Body of pancreas (tissue), 4 donors: Measurements from ENCODE around the gene REG1A. TPM values are rescaled to one million over a fixed set of nuclear protein-coding genes. Genes with fewer than 3 reads are reported as not detected.

ENCODE experiments used
- ATAC-seq: fragments of 150-250 bp; one replicate; pipeline ENCODE4 v1.9.1; 2016
- DNase-seq, 4 donors: peaks; one replicate each; pipeline ENCODE4 v3.0.0-alpha.2; 2019
- H3K27ac ChIP-seq, 4 donors: fragments of 200-600 bp; sonication (generic); 1 replicate in 3 of 4; 2 replicates in 1 of 4; pipeline versions ENCODE4 v1.5.1 to v1.6.1; 2016 to 2019; ENCODE audit warnings: mild to moderate bottlenecking in 1 of 4, mixed read lengths in 1 of 4, moderate library complexity in 1 of 4
- H3K27me3 ChIP-seq, 2 donors: fragments of 200-600 bp; sonication (generic); one replicate each; pipeline ENCODE4 v1.6.0; 2016; ENCODE audit warnings: mild to moderate bottlenecking in 1 of 2
- H3K36me3 ChIP-seq, 2 donors: fragments of 200-600 bp; sonication (generic); replicated peaks in 1 of 2; 2 replicates each; pipeline ENCODE4 v1.5.1; 2016; ENCODE audit warnings: low read depth in 2 of 2; ENCODE audit not compliant: insufficient read depth in 1 of 2
- H3K4me1 ChIP-seq: fragments of 200-600 bp; sonication (generic); one replicate; pipeline ENCODE4 v1.6.0; 2016
- H3K4me3 ChIP-seq, 2 donors: fragments of 200-600 bp; sonication (generic); 1 replicate in 1 of 2; 2 replicates in 1 of 2; pipeline ENCODE4 v1.5.1; 2016 to 2019
- H3K9me3 ChIP-seq, 3 donors: fragments of 200-600 bp; sonication (generic); 1 replicate in 2 of 3; 2 replicates in 1 of 3; pipeline ENCODE4 v1.5.1; 2016
- POLR2A ChIP-seq, 3 donors: fragments of 450-650 bp; IDR thresholded peaks; one replicate each; pipeline ENCODE4 v1.6.1; 2016; ENCODE audit warnings: antibody characterized with exemption in 3 of 3, mild to moderate bottlenecking in 2 of 3
- WGBS, 2 donors: methylation state at CpG; one replicate each; pipeline ENCODE4 v1.1.5; 2017; 5-methylcytosine and 5-hydroxymethylcytosine counted together
- intact Hi-C: fragments of 100-400 bp; cut with DNase I; formaldehyde crosslinking; loops from one replicate; pipeline ENCODE4 v1.15.1; 2023
- total RNA-seq, 2 donors: library from RNA; depleted of rRNA; stranded (reverse); fragments of >200 nt; gene quantifications; one replicate each; pipeline ENCODE4 v1.1.0, GENCODE V29; 2016
- TF ChIP-seq, protein P1 (sequence below), 7 experiments: fragments of 450-650 bp in 4 of 7; fragments of 200-600 bp in 3 of 7; sonication (generic) in 3 of 7; IDR thresholded peaks; one replicate each; pipeline ENCODE4 v1.5.1; 2016 to 2019; ENCODE audit warnings: antibody characterized with exemption in 7 of 7

The REG1A gene
- total RNA-seq, 2 donors from 2014 or later: 14,523 to 48,012 TPM

DNA sequence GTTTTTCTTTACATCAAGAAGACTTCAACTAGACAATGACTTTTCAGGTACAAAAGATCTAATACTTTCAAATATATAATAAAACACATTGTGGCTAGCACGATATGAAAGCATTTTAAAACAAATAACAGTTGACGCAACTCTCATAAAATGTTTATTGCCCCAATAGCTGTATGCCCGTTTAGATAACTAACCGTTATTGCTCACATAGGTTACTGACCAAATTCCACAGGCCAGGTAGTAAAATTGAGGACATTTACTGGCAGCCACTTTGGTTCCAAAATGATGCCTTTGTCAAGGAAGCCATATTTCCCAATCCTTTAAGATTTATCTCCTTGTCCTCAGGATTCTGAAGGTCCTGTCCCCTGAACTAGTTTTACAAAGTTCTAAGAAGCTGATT is 29.6 kb upstream of the REG1A start:
- no peaks in the 10 kb centered on the region for H3K36me3 ChIP-seq
- H3K9me3 ChIP-seq: no peaks in the 10 kb centered on the region
- DNase-seq: no peak
- no peak overlapping the region for H3K27ac ChIP-seq
- no peaks in the 10 kb centered on the region for H3K27me3 ChIP-seq
- TF ChIP-seq, protein P1, sequence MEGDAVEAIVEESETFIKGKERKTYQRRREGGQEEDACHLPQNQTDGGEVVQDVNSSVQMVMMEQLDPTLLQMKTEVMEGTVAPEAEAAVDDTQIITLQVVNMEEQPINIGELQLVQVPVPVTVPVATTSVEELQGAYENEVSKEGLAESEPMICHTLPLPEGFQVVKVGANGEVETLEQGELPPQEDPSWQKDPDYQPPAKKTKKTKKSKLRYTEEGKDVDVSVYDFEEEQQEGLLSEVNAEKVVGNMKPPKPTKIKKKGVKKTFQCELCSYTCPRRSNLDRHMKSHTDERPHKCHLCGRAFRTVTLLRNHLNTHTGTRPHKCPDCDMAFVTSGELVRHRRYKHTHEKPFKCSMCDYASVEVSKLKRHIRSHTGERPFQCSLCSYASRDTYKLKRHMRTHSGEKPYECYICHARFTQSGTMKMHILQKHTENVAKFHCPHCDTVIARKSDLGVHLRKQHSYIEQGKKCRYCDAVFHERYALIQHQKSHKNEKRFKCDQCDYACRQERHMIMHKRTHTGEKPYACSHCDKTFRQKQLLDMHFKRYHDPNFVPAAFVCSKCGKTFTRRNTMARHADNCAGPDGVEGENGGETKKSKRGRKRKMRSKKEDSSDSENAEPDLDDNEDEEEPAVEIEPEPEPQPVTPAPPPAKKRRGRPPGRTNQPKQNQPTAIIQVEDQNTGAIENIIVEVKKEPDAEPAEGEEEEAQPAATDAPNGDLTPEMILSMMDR (IDR thresholded peaks at IDR 0.05): no peak
- TF ChIP-seq POLR2A (IDR thresholded peaks at IDR 0.05): no peak
- no peak overlapping the region for H3K4me3 ChIP-seq
- H3K4me1 ChIP-seq: peaks cover 28% of the 10 kb centered on the region
- 89 to 93% methylated on average over 4 of the region's 4 CpGs for WGBS, 2 donors
- no peak for ATAC-seq
- intact Hi-C loops: no loop called here

GRCh38 chr2:79097843-79098242 is 22.4 kb upstream of the REG1A start:
- no peak overlapping the region for H3K4me3 ChIP-seq
- H3K9me3 ChIP-seq: no peaks in the 10 kb centered on the region
- H3K27me3 ChIP-seq: no peaks in the 10 kb centered on the region
- intact Hi-C loops: no loop called here
- H3K4me1 ChIP-seq: peaks cover 21% of the 10 kb centered on the region
- WGBS, 2 donors: 91 to 95% methylated on average over 6 of the region's 6 CpGs
- H3K27ac ChIP-seq: peak overlapping the region in 2 of 4 donors; percentile 16 to 77
- ATAC-seq (no peak), DNase-seq (no peak)
- no peaks in the 10 kb centered on the region for H3K36me3 ChIP-seq
- no peak for TF ChIP-seq POLR2A (IDR thresholded peaks at IDR 0.05)
- TF ChIP-seq, protein P1 (IDR thresholded peaks at IDR 0.05): no peak

GRCh38 chr2:79099140-79099686 is 21.1 kb upstream of the REG1A start:
- no peaks in the 10 kb centered on the region for H3K9me3 ChIP-seq
- no peaks in the 10 kb centered on the region for H3K36me3 ChIP-seq
- intact Hi-C loops: no loop called here
- H3K27me3 ChIP-seq: no peaks in the 10 kb centered on the region
- 46 to 59% methylated on average over 4 to 7 of the region's 7 CpGs for WGBS, 2 donors
- peaks cover 33% of the 10 kb centered on the region for H3K4me1 ChIP-seq
- peak overlapping the region; percentile 21 to 77 (median 52) for H3K27ac ChIP-seq
- peak in 2 of 3 donors; percentile 51 to 70 for TF ChIP-seq POLR2A (IDR thresholded peaks at IDR 0.05)
- TF ChIP-seq, protein P1 (IDR thresholded peaks at IDR 0.05): no peak
- peak; percentile 83 for ATAC-seq
- peak; percentile 58 to 85 (median 66) for DNase-seq
- H3K4me3 ChIP-seq: no peak overlapping the region

GRCh38 chr2:79100285-79100684 is 20.0 kb upstream of the REG1A start:
- peak; percentile 34 for ATAC-seq
- intact Hi-C loops: loop anchor here (5.0 kb wide), 1 partner anchor 53 kb away; no protein-coding TSS in a partner anchor

More at GRCh38 chr2:79100285-79100684, 20.0 kb upstream of the REG1A start:
- no peaks in the 10 kb centered on the region for H3K36me3 ChIP-seq
- whole genome bisulfite sequencing, 2 donors: 82 to 85% methylated on average over 1 of the region's 1 CpG
- peak overlapping the region in 2 of 4 donors; percentile 44 to 77 for H3K27ac ChIP-seq
- H3K27me3 ChIP-seq: no peaks in the 10 kb centered on the region
- no peaks in the 10 kb centered on the region for H3K9me3 ChIP-seq
- no peak for DNase-seq
- peaks cover 39% of the 10 kb centered on the region for H3K4me1 ChIP-seq
- TF ChIP-seq POLR2A (IDR thresholded peaks at IDR 0.05): no peak
- TF ChIP-seq, protein P1 (IDR thresholded peaks at IDR 0.05): no peak
- H3K4me3 ChIP-seq: no peak overlapping the region
